Measurements from ENCODE around the gene ACCS.

Gene ACCS

GRCh38 chr11:44032299-44033085, 33.6 kb upstream of the ACCS start:
- Mint-ChIP-seq H3K4me1 (no peaks in the 10 kb centered on the region), H3K4me3 (no peak overlapping the region), H3K27ac (no peak overlapping the region), H3K36me3 (no peaks in the 10 kb centered on the region), H3K9me3 (no peaks in the 10 kb centered on the region), H3K27me3 (peaks cover 21% of the 10 kb centered on the region)
- CTCF ChIA-PET, result no interaction called here
- no peak for DNase-seq

- H3K27me3 Mint-ChIP-seq, result peaks cover 21% of the 10 kb centered on the region
- no peak overlapping the region for H3K27ac Mint-ChIP-seq
- no peak overlapping the region for H3K4me3 Mint-ChIP-seq
- no peak for DNase-seq
- CTCF ChIA-PET, result no interaction called here
- no peaks in the 10 kb centered on the region for H3K36me3 Mint-ChIP-seq
- no peaks in the 10 kb centered on the region for H3K4me1 Mint-ChIP-seq
- H3K9me3 Mint-ChIP-seq, result no peaks in the 10 kb centered on the region
Observed at GRCh38 chr11:44033411-44033850, 32.6 kb upstream of the ACCS start.

- CTCF ChIA-PET, result no interaction called here
- Mint-ChIP-seq H3K27me3 (peaks cover 20% of the 10 kb centered on the region), H3K9me3 (no peaks in the 10 kb centered on the region), H3K4me3 (no peak overlapping the region), H3K36me3 (no peaks in the 10 kb centered on the region), H3K27ac (no peak overlapping the region), H3K4me1 (no peaks in the 10 kb centered on the region)
- DNase-seq, result no peak
Observed at GRCh38 chr11:44033856-44034255, 32.2 kb upstream of the ACCS start.

DNA sequence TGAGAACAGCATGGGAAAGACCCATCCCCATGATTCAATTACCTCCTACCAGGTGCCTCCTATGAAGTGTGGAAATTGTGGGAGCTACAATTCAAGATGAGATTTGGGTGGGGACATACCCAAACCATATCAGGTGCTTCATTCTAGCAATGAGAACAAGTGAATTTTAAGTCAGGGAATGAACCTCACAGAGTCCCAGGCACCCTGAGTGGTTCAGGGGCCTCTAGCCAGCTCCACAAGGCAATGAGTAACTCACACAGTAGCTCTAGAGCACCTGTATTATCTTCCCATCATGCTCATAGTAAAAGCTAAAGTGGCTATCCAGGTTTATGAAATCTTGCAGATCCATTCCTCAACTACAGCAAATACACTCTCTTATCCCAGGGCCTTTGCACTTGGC, 31.4 kb upstream of the ACCS start:
- DNase-seq, result no peak
- Mint-ChIP-seq H3K4me3 (no peak overlapping the region), H3K36me3 (no peaks in the 10 kb centered on the region), H3K27ac (no peak overlapping the region), H3K9me3 (no peaks in the 10 kb centered on the region), H3K4me1 (no peaks in the 10 kb centered on the region), H3K27me3 (peaks cover 13% of the 10 kb centered on the region)
- CTCF ChIA-PET, result no interaction called here

DNA sequence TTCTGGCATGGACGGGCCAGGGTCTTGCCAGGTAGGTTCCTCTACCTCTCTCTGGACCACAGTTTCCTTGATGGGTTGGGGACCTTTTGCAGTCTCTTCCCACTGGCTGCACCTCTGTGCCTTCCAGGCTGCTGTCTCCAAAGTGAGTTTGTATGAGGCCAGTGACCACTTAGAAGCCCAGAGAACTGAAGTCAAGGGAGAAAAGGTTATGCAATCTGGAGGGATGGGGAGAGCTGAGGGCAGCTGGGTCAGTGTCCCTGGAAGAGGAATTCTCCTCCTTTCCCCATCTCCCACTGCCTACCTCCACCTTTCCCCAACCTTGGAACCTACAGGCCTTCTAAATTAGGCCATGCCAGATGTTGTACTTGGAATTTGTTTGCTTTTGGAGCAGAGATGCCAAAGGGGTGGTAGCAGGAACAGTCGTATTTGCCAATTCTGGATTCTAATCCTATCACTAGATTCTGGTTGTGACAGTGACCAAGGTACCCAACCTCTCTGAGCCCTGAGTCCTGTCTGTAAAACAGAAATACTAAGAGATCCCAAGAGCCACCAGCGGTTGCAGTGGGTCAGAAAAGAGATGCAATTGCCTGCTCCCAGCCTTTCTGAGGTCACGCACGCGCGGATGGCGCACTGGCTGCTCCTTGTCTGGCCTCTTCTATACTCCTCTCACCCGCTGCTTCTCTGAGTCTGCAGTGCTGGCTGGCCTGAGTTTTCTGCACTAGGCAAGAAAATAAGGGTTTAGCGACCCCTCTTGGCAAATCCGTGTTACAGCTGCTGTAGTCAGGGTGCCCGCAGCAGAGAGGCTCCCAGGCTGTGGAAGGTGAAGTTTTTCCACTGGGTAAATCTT, 29.0 kb upstream of the ACCS start:
- Mint-ChIP-seq H3K27me3 (peaks cover 3% of the 10 kb centered on the region), H3K4me3 (no peak overlapping the region), H3K27ac (no peak overlapping the region), H3K36me3 (no peaks in the 10 kb centered on the region), H3K4me1 (no peaks in the 10 kb centered on the region), H3K9me3 (no peaks in the 10 kb centered on the region)
- peak; percentile 55 for DNase-seq
- CTCF ChIA-PET, result interaction anchor here (0.9 to 1.8 kb wide), 2 partner anchors 148 to 186 kb away, joined by 3 to 8 read pairs; no protein-coding TSS in a partner anchor

DNA sequence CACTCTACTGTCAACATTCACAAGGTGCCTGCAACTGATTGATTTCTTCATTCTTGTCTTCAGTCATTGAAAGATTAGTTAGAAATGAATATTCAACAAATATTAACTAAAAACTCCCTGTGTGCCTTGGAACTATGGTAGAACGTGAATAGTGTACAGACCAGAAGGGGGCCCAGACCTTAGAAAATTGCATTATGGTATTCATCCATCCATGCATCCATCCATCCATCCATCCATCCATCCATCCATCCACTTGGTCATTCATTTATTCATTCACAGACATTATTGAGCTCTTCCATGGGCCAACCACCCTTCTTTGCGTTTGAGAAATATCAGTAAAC, 28.4 kb upstream of the ACCS start:
- no peak for DNase-seq
- Mint-ChIP-seq H3K36me3 (no peaks in the 10 kb centered on the region), H3K9me3 (no peaks in the 10 kb centered on the region), H3K4me3 (no peak overlapping the region), H3K27ac (no peak overlapping the region), H3K27me3 (no peaks in the 10 kb centered on the region), H3K4me1 (no peaks in the 10 kb centered on the region)
- CTCF ChIA-PET, result interaction anchor here (0.9 to 1.8 kb wide), 3 partner anchors 81 to 187 kb away, joined by 3 to 8 read pairs (median 3); no protein-coding TSS in a partner anchor

- Mint-ChIP-seq H3K9me3 (no peaks in the 10 kb centered on the region), H3K36me3 (no peaks in the 10 kb centered on the region), H3K27me3 (peaks cover 10% of the 10 kb centered on the region), H3K4me1 (no peaks in the 10 kb centered on the region), H3K27ac (no peak overlapping the region), H3K4me3 (no peak overlapping the region)
- CTCF ChIA-PET, result interaction anchor here (0.5 to 1.2 kb wide), 2 partner anchors 153 to 1229 kb away, joined by 3 read pairs; no protein-coding TSS in a partner anchor
- no peak for DNase-seq
Observed at GRCh38 chr11:44043157-44043556, 22.9 kb upstream of the ACCS start.

DNA sequence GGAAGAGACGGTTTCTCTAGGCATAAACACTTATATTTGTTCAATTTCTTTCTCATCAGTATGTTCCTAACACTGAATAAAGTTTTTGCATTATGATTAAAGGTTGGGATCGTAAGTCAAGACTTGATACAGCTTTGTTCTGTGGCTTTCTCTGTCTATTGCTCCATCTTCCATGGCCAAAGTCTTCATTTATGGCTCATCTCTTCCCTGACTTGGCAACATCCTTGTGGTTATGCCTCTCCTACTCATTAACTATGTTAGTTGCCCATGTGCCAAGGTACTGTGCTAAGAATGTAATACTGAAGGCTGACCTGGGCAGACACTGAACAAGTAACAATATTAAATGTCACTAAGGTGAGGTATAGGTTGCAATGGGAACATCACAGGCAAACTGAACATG, 19.9 kb upstream of the ACCS start:
- Mint-ChIP-seq H3K27me3 (peaks cover 10% of the 10 kb centered on the region), H3K4me1 (no peaks in the 10 kb centered on the region), H3K36me3 (no peaks in the 10 kb centered on the region), H3K4me3 (no peak overlapping the region), H3K9me3 (no peaks in the 10 kb centered on the region), H3K27ac (no peak overlapping the region)
- no peak for DNase-seq
- CTCF ChIA-PET, result no interaction called here

GRCh38 chr11:44047298-44047697, 18.8 kb upstream of the ACCS start:
- no peaks in the 10 kb centered on the region for H3K9me3 Mint-ChIP-seq
- DNase-seq, result no peak
- no peaks in the 10 kb centered on the region for H3K36me3 Mint-ChIP-seq
- H3K4me3 Mint-ChIP-seq, result no peak overlapping the region
- CTCF ChIA-PET, result no interaction called here
- H3K27me3 Mint-ChIP-seq, result peaks cover 10% of the 10 kb centered on the region
- H3K4me1 Mint-ChIP-seq, result no peaks in the 10 kb centered on the region
- no peak overlapping the region for H3K27ac Mint-ChIP-seq

GRCh38 chr11:44047931-44048431, 18.1 kb upstream of the ACCS start, which contains the start of gene ACCSL:
Gene ACCSL, plus strand, starts transcription at chr11:44047981. Its CDS starts 56 bp downstream, at chr11:44048037.
- CTCF ChIA-PET, result interaction anchor here (0.6 kb wide), 1 partner anchor 21 kb away, joined by 3 read pairs; no protein-coding TSS in a partner anchor
- Mint-ChIP-seq H3K27me3 (peaks cover 10% of the 10 kb centered on the region), H3K4me1 (no peaks in the 10 kb centered on the region), H3K27ac (no peak within 1 kb of the TSS), H3K4me3 (no peak within 1 kb of the TSS), H3K9me3 (no peaks in the 10 kb centered on the region), H3K36me3 (no peaks in the 10 kb centered on the region)
- no peak for DNase-seq

GRCh38 chr11:44049832-44050231, 16.2 kb upstream of the ACCS start:
- H3K4me3 Mint-ChIP-seq, result no peak overlapping the region
- CTCF ChIA-PET, result no interaction called here
- H3K36me3 Mint-ChIP-seq, result no peaks in the 10 kb centered on the region
- H3K27me3 Mint-ChIP-seq, result peaks cover 8% of the 10 kb centered on the region
- DNase-seq, result no peak
- H3K27ac Mint-ChIP-seq, result no peak overlapping the region
- no peaks in the 10 kb centered on the region for H3K9me3 Mint-ChIP-seq
- H3K4me1 Mint-ChIP-seq, result no peaks in the 10 kb centered on the region

GRCh38 chr11:44051171-44051570, 14.9 kb upstream of the ACCS start:
- no peaks in the 10 kb centered on the region for H3K9me3 Mint-ChIP-seq
- DNase-seq, result no peak
- H3K4me1 Mint-ChIP-seq, result no peaks in the 10 kb centered on the region
- no peak overlapping the region for H3K27ac Mint-ChIP-seq
- CTCF ChIA-PET, result no interaction called here
- H3K4me3 Mint-ChIP-seq, result no peak overlapping the region
- H3K36me3 Mint-ChIP-seq, result no peaks in the 10 kb centered on the region
- H3K27me3 Mint-ChIP-seq, result peaks cover 8% of the 10 kb centered on the region

GRCh38 chr11:44057340-44057739, 8.7 kb upstream of the ACCS start:
- no peaks in the 10 kb centered on the region for H3K4me1 Mint-ChIP-seq
- H3K27me3 Mint-ChIP-seq, result peaks cover 17% of the 10 kb centered on the region
- no peak overlapping the region for H3K27ac Mint-ChIP-seq
- H3K9me3 Mint-ChIP-seq, result no peaks in the 10 kb centered on the region
- CTCF ChIA-PET, result no interaction called here
- no peak for DNase-seq
- H3K36me3 Mint-ChIP-seq, result no peaks in the 10 kb centered on the region
- H3K4me3 Mint-ChIP-seq, result no peak overlapping the region

- Mint-ChIP-seq H3K4me3 (no peak overlapping the region), H3K36me3 (no peaks in the 10 kb centered on the region), H3K4me1 (peaks cover 1% of the 10 kb centered on the region), H3K27me3 (peaks cover 17% of the 10 kb centered on the region), H3K27ac (no peak overlapping the region), H3K9me3 (no peaks in the 10 kb centered on the region)
- CTCF ChIA-PET, result no interaction called here
- no peak for DNase-seq
Observed at GRCh38 chr11:44058275-44058674, 7.8 kb upstream of the ACCS start.

Data from activated naive CD4-positive, alpha-beta T cell treated with anti-CD3 and anti-CD28 coated beads, Interleukin-2, amount 10 ng/mL, durations not matched to agents 7 days and 5 days (primary cell).